ENCODE data around the gene SLC9C2. TPM values are rescaled to one million over a fixed set of nuclear protein-coding genes. Genes with fewer than 3 reads are reported as not detected.
"Not testable (repeated sequence)": the region's sequence is repeated elsewhere in the genome, so short reads cannot be mapped to it uniquely, and the experiment has no call there.

SLC9C2 gene
- total RNA-seq, 6 experiments from 2014 or later, result not detected

- WGBS (ENCODE audit: insufficient coverage, low coverage, low lambda C conversion rate, missing lambda C conversion rate), result 50% methylated on average over 2 of the region's 2 CpGs
- Histone ChIP-seq H3K27ac (no peak overlapping the region), H3K36me3 (no peaks in the 10 kb centered on the region), H3K27me3 (no peaks in the 10 kb centered on the region), H3K9me3 (no peaks in the 10 kb centered on the region), H3K4me3 (no peak overlapping the region), H3K4me1 (peaks cover 0 to 13% (median 0%) of the 10 kb centered on the region in 4 donors)
- intact Hi-C loops (cut with DNase I), result no loop called here
- TF ChIP-seq CTCF (IDR thresholded peaks at IDR 0.05) (no peak), POLR2A (IDR thresholded peaks at IDR 0.05) (no peak)
- ATAC-seq (peak in 1 of 4 donors; percentile 45), DNase-seq (no peak)
Measured at GRCh38 chr1:173496757-173497320, 106.0 kb downstream of the SLC9C2 start.

GRCh38 chr1:173495609-173496267, 107.1 kb downstream of the SLC9C2 start:
- H3K27ac ChIP-seq, result peak overlapping the region in 2 of 3 donors; percentile 8 to 22
- intact Hi-C loops (cut with DNase I), result no loop called here
- ATAC-seq, result peak; percentile 22 to 64 (median 46)
- H3K36me3 ChIP-seq, result no peaks in the 10 kb centered on the region
- no peak for TF ChIP-seq CTCF (IDR thresholded peaks at IDR 0.05)
- TF ChIP-seq POLR2A (IDR thresholded peaks at IDR 0.05), result no peak
- no peaks in the 10 kb centered on the region for H3K27me3 ChIP-seq
- no peak overlapping the region for H3K4me3 ChIP-seq
- peaks cover 0 to 9% (median 0%) of the 10 kb centered on the region in 4 donors for H3K4me1 ChIP-seq
- WGBS (ENCODE audit: insufficient coverage, low coverage, low lambda C conversion rate, missing lambda C conversion rate), result 35% methylated on average over 8 of the region's 8 CpGs
- no peaks in the 10 kb centered on the region for H3K9me3 ChIP-seq
- DNase-seq, result peak in 1 of 3 donors; percentile 54

- intact Hi-C loops (cut with DNase I); H3K4me3 ChIP-seq; H3K27me3 ChIP-seq; DNase-seq; H3K27ac ChIP-seq; ATAC-seq; H3K4me1 ChIP-seq; H3K9me3 ChIP-seq: not testable (repeated sequence)
- H3K36me3 ChIP-seq, result peaks cover 0 to 13% (median 10%) of the 10 kb centered on the region in 4 donors
- 100% methylated on average over 4 of the region's 8 CpGs for WGBS (ENCODE audit: insufficient coverage, low coverage, low lambda C conversion rate, missing lambda C conversion rate)
Measured at GRCh38 chr1:173493125-173493524, 109.7 kb downstream of the SLC9C2 start.

GRCh38 chr1:173491508-173491907, 111.4 kb downstream of the SLC9C2 start:
- peaks cover 0 to 9% (median 0%) of the 10 kb centered on the region in 4 donors for H3K4me1 ChIP-seq
- no peak overlapping the region for H3K27ac ChIP-seq
- no peaks in the 10 kb centered on the region for H3K9me3 ChIP-seq
- no peak overlapping the region for H3K4me3 ChIP-seq
- intact Hi-C loops (cut with DNase I), result no loop called here
- H3K36me3 ChIP-seq, result peaks cover 0 to 28% (median 26%) of the 10 kb centered on the region in 4 donors
- 96% methylated on average over 2 of the region's 2 CpGs for WGBS (ENCODE audit: insufficient coverage, low coverage, low lambda C conversion rate, missing lambda C conversion rate)
- no peak for ATAC-seq
- TF ChIP-seq CTCF (IDR thresholded peaks at IDR 0.05) (no peak), POLR2A (IDR thresholded peaks at IDR 0.05) (no peak)
- H3K27me3 ChIP-seq, result no peaks in the 10 kb centered on the region
- DNase-seq, result no peak

GRCh38 chr1:173489929-173490328, 112.9 kb downstream of the SLC9C2 start:
- Histone ChIP-seq H3K4me1 (no peaks in the 10 kb centered on the region), H3K4me3 (no peak overlapping the region), H3K27ac (no peak overlapping the region), H3K27me3 (no peaks in the 10 kb centered on the region), H3K36me3 (peaks cover 3 to 44% (median 39%) of the 10 kb centered on the region in 4 donors), H3K9me3 (no peaks in the 10 kb centered on the region)
- no peak for DNase-seq
- intact Hi-C loops (cut with DNase I), result no loop called here
- 94% methylated on average over 2 of the region's 3 CpGs for WGBS (ENCODE audit: insufficient coverage, low coverage, low lambda C conversion rate, missing lambda C conversion rate)
- peak in 1 of 4 donors; percentile 36 for ATAC-seq
- TF ChIP-seq POLR2A (IDR thresholded peaks at IDR 0.05), result no peak
